HepG2 (cell line): Measurements from ENCODE around the gene PLA2G4D. TPM values are rescaled to one million over a fixed set of nuclear protein-coding genes. Genes with fewer than 3 reads are reported as not detected.

Experiments
- CHD4 ChIP-seq: fragments of 200-600 bp; sonication (generic); IDR thresholded peaks from 2 replicates; pipeline ENCODE4 v1.7.0; 2017; ENCODE audit warnings: mild to moderate bottlenecking, low read length, borderline replicate concordance
- DR1 ChIP-seq: sonication (generic); formaldehyde crosslinking; IDR thresholded peaks from 2 replicates; pipeline ENCODE4 v1.8.0; 2021; ENCODE audit warnings: mild to moderate bottlenecking, missing genetic modification reagents, inconsistent platforms
- HDAC1 ChIP-seq: sonication (generic); formaldehyde crosslinking; IDR thresholded peaks from 2 replicates; pipeline ENCODE4 v1.5.1; 2020; ENCODE audit warnings: mild to moderate bottlenecking, missing genetic modification reagents
- KLF16 ChIP-seq, 2 experiments: sonication (generic) in 1 of 2; formaldehyde crosslinking in 1 of 2; IDR thresholded peaks; 2 replicates each; pipeline versions ENCODE4 v1.6.1 to v1.8.0; 2016 to 2023; ENCODE audit warnings: missing genetic modification reagents in 2 of 2, missing compliant biosample characterization in 1 of 2
- NBN ChIP-seq: fragments of 450-650 bp; conservative IDR thresholded peaks from 2 replicates; pipeline ENCODE4 v1.6.1; 2017
- PRPF4 ChIP-seq: fragments of 200-400 bp; formaldehyde crosslinking; IDR thresholded peaks from 2 replicates; pipeline ENCODE4 v1.6.1; 2016; ENCODE audit warnings: low read length, low read depth; ENCODE audit not compliant: poor library complexity, severe bottlenecking
- RBFOX2 ChIP-seq: fragments of 200-400 bp; formaldehyde crosslinking; IDR thresholded peaks from 2 replicates; pipeline ENCODE4 v1.6.1; 2017; ENCODE audit warnings: low read depth, mild to moderate bottlenecking, low read length
- ZNF530 ChIP-seq: sonication (generic); formaldehyde crosslinking; IDR thresholded peaks from 2 replicates; pipeline ENCODE4 v1.5.0; 2020; ENCODE audit warnings: low read depth, mild to moderate bottlenecking, missing genetic modification reagents
- ZNF609 ChIP-seq: sonication (generic); formaldehyde crosslinking; IDR thresholded peaks from 2 replicates; pipeline ENCODE4 v1.4.0; 2020; ENCODE audit warnings: mild to moderate bottlenecking, missing genetic modification reagents, borderline replicate concordance
- polyA plus RNA-seq, 8 experiments: library from polyadenylated mRNA; depleted of rRNA in 3 of 8; stranded (reverse) in 7 of 8; unstranded in 1 of 8; fragments of >200 nt; fragmentation: Illumina TruSeq in 4 of 8; extraction: Trizol in 4 of 8; gene quantifications; 2 replicates each; pipeline versions ENCODE4 v1.2.1 to v1.2.3, GENCODE V29; 2011 to 2016; ENCODE audit warnings: low read depth in 4 of 8, missing spikeins in 1 of 8, mixed read lengths in 1 of 8; ENCODE audit not compliant: insufficient read depth in 1 of 8
- total RNA-seq, 5 experiments: library from RNA; depleted of rRNA; stranded (reverse); fragments of >200 nt; fragmentation: Illumina TruSeq; extraction: Trizol; gene quantifications; 2 replicates each; pipeline ENCODE4 v1.2.3, GENCODE V29; 2016; ENCODE audit warnings: low read depth in 1 of 5
- TF ChIP-seq, protein P1 (sequence below): sonication (generic); formaldehyde crosslinking; IDR thresholded peaks from one replicate; pipeline ENCODE4 v1.5.1; 2020; ENCODE audit warnings: mild to moderate bottlenecking, missing genetic modification reagents; ENCODE audit errors: not compliant biosample characterization
- TF ChIP-seq, protein P2 (sequence below), 2 experiments: fragments of 450-650 bp in 1 of 2; sonication (generic) in 1 of 2; formaldehyde crosslinking; IDR thresholded peaks; 2 replicates each; pipeline versions ENCODE4 v1.5.0 to v1.8.0; 2020 to 2022; ENCODE audit warnings: mild to moderate bottlenecking in 1 of 2, missing genetic modification reagents in 1 of 2
- TF ChIP-seq, protein P3 (sequence below): sonication (generic); formaldehyde crosslinking; IDR thresholded peaks from 2 replicates; pipeline ENCODE4 v1.9.0; 2021; ENCODE audit warnings: missing genetic modification reagents, borderline replicate concordance

PLA2G4D gene
- total and polyA plus RNA-seq, 2 of the 13 experiments (the other 11 are each of a cell fraction or from before 2014, with no cell fraction given): 0.04 to 0.21 TPM

DNA sequence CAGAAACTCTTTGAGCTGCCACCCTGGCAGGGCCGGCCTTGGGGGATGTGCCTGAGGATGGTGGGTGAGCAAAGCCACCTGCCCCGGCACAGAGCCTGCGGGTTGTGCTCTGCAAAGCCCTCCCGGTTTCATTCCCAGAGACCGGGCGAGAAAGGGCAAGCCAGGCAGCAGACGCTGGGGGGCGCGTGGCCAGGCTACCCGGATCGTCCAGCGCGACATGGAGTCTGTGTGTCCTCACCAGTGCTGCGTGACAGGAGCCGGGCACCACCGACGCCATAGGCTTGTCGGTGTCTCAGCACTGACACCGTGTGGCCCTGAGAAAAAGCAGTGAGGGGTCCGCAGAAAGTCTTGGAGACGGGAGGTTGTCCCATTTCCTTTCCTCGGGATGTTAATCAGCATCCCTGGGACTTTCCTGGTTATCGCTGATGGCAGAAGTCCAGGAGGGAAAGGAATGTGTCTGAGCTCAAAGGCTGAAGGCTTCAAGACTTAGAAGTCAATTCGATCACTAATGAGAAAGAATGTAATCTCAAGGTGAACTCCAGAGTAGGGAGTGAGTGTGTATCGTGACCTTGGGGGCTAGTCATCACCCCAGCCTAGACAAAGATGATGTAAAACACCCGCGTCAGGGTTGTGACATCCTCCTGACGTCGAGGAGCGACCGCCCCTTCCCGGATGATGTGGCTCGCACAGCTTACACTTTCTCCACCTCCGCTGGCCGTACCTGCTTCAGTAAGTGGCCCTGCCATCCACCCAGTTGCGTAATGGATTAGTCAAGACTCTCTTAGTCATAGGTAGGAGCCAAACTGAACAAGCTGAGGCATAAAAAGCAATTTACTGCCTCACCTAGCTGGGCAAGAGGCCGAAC lies 37.2 kb downstream of the PLA2G4D start (continued):
- TF ChIP-seq, protein P1, sequence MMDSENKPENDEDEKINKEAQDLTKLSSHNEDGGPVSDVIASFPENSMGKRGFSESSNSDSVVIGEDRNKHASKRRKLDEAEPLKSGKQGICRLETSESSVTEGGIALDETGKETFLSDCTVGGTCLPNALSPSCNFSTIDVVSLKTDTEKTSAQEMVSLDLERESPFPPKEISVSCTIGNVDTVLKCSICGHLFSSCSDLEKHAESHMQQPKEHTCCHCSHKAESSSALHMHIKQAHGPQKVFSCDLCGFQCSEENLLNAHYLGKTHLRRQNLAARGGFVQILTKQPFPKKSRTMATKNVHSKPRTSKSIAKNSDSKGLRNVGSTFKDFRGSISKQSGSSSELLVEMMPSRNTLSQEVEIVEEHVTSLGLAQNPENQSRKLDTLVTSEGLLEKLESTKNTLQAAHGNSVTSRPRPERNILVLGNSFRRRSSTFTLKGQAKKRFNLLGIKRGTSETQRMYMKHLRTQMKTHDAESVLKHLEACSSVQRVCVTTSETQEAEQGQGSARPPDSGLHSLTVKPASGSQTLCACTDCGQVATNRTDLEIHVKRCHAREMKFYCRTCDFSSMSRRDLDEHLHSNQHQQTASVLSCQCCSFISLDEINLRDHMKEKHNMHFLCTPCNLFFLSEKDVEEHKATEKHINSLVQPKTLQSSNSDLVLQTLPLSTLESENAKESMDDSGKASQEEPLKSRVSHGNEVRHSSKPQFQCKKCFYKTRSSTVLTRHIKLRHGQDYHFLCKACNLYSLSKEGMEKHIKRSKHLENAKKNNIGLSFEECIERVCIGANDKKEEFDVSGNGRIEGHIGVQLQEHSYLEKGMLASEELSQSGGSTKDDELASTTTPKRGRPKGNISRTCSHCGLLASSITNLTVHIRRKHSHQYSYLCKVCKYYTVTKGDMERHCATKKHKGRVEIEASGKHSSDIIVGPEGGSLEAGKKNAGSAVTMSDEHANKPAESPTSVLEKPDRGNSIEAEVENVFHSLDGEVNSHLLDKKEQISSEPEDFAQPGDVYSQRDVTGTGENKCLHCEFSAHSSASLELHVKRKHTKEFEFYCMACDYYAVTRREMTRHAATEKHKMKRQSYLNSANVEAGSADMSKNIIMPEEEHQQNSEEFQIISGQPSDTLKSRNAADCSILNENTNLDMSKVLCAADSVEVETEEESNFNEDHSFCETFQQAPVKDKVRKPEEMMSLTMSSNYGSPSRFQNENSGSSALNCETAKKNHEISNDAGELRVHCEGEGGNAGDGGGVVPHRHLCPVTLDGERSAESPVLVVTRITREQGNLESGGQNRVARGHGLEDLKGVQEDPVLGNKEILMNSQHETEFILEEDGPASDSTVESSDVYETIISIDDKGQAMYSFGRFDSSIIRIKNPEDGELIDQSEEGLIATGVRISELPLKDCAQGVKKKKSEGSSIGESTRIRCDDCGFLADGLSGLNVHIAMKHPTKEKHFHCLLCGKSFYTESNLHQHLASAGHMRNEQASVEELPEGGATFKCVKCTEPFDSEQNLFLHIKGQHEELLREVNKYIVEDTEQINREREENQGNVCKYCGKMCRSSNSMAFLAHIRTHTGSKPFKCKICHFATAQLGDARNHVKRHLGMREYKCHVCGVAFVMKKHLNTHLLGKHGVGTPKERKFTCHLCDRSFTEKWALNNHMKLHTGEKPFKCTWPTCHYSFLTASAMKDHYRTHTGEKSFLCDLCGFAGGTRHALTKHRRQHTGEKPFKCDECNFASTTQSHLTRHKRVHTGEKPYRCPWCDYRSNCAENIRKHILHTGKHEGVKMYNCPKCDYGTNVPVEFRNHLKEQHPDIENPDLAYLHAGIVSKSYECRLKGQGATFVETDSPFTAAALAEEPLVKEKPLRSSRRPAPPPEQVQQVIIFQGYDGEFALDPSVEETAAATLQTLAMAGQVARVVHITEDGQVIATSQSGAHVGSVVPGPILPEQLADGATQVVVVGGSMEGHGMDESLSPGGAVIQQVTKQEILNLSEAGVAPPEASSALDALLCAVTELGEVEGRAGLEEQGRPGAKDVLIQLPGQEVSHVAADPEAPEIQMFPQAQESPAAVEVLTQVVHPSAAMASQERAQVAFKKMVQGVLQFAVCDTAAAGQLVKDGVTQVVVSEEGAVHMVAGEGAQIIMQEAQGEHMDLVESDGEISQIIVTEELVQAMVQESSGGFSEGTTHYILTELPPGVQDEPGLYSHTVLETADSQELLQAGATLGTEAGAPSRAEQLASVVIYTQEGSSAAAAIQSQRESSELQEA: no peak
- no peak for TF ChIP-seq ZNF530 (CRISPR knock-in tag)
- TF ChIP-seq, protein P2, sequence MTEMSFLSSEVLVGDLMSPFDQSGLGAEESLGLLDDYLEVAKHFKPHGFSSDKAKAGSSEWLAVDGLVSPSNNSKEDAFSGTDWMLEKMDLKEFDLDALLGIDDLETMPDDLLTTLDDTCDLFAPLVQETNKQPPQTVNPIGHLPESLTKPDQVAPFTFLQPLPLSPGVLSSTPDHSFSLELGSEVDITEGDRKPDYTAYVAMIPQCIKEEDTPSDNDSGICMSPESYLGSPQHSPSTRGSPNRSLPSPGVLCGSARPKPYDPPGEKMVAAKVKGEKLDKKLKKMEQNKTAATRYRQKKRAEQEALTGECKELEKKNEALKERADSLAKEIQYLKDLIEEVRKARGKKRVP (CRISPR knock-in tag; IDR thresholded peaks at IDR 0.05): peak in 1 of 2 experiments; percentile 6; a peak in 1 of 4 replicates
- no peak for TF ChIP-seq PRPF4
- no peak for TF ChIP-seq NBN
- peak; percentile 39; the same call in 1 of the 2 replicates for TF ChIP-seq HDAC1 (CRISPR knock-in tag)
- TF ChIP-seq, protein P3, sequence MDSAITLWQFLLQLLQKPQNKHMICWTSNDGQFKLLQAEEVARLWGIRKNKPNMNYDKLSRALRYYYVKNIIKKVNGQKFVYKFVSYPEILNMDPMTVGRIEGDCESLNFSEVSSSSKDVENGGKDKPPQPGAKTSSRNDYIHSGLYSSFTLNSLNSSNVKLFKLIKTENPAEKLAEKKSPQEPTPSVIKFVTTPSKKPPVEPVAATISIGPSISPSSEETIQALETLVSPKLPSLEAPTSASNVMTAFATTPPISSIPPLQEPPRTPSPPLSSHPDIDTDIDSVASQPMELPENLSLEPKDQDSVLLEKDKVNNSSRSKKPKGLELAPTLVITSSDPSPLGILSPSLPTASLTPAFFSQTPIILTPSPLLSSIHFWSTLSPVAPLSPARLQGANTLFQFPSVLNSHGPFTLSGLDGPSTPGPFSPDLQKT (CRISPR knock-in tag): no peak
- TF ChIP-seq RBFOX2: no peak
- no peak for TF ChIP-seq KLF16 (CRISPR knock-in tag; IDR thresholded peaks at IDR 0.05)
- TF ChIP-seq ZNF609: no peak
- peak; percentile 47; the same call in 1 of the 2 replicates for TF ChIP-seq DR1 (CRISPR knock-in tag)
- no peak for TF ChIP-seq CHD4
